RKO (cell line): Measurements from ENCODE around the gene AJM1.
"Not testable (repeated sequence)": the region's sequence is repeated elsewhere in the genome, so short reads cannot be mapped to it uniquely, and the experiment has no call there.

Source experiments
- DNase-seq: peaks from one replicate; pipeline ENCODE4 v3.0.0-alpha.2; 2016; ENCODE audit warnings: low spot score

AJM1 gene

GRCh38 chr9:136856541-136857141 lies 14.4 kb downstream of the AJM1 start:
- DNase-seq: no peak

- no peak for DNase-seq
Measured at GRCh38 chr9:136857166-136857565, 14.9 kb downstream of the AJM1 start.

GRCh38 chr9:136857581-136858412 lies 15.5 kb downstream of the AJM1 start:
- no peak for DNase-seq

GRCh38 chr9:136858452-136858843 lies 16.2 kb downstream of the AJM1 start:
- DNase-seq: no peak

GRCh38 chr9:136858844-136859757 lies 16.8 kb downstream of the AJM1 start:
- no peak for DNase-seq

GRCh38 chr9:136860529-136860928 lies 18.3 kb downstream of the AJM1 start:
- DNase-seq: no peak

GRCh38 chr9:136860933-136861873 lies 18.9 kb downstream of the AJM1 start:
- no peak for DNase-seq

GRCh38 chr9:136861874-136862457 lies 19.7 kb downstream of the AJM1 start:
- no peak for DNase-seq

GRCh38 chr9:136862849-136863622 lies 20.8 kb downstream of the AJM1 start:
- no peak for DNase-seq

GRCh38 chr9:136863623-136864273 lies 21.5 kb downstream of the AJM1 start:
- no peak for DNase-seq

- peak; percentile 80 for DNase-seq
Measured at GRCh38 chr9:136865041-136865767, 22.9 kb downstream of the AJM1 start.

- DNase-seq: no peak
Measured at GRCh38 chr9:136865768-136866103, 23.5 kb downstream of the AJM1 start.

- DNase-seq: not testable (repeated sequence)
Measured at GRCh38 chr9:136866898-136867421, 24.7 kb downstream of the AJM1 start.

GRCh38 chr9:136867480-136867879 lies 25.2 kb downstream of the AJM1 start:
- no peak for DNase-seq

GRCh38 chr9:136867917-136868316 lies 25.6 kb downstream of the AJM1 start:
- no peak for DNase-seq

GRCh38 chr9:136868644-136869043 lies 26.4 kb downstream of the AJM1 start:
- no peak for DNase-seq

GRCh38 chr9:136869611-136870010 lies 27.3 kb downstream of the AJM1 start:
- DNase-seq: not testable (repeated sequence)

- no peak for DNase-seq
Measured at GRCh38 chr9:136875155-136875554, 32.9 kb downstream of the AJM1 start.

GRCh38 chr9:136876476-136876875 lies 34.2 kb downstream of the AJM1 start:
- no peak for DNase-seq
